ENCODE measurements around the gene PTP4A1.
"Not testable (repeated sequence)": the region's sequence is repeated elsewhere in the genome, so short reads cannot be mapped to it uniquely, and the experiment has no call there.

Gene PTP4A1

DNA sequence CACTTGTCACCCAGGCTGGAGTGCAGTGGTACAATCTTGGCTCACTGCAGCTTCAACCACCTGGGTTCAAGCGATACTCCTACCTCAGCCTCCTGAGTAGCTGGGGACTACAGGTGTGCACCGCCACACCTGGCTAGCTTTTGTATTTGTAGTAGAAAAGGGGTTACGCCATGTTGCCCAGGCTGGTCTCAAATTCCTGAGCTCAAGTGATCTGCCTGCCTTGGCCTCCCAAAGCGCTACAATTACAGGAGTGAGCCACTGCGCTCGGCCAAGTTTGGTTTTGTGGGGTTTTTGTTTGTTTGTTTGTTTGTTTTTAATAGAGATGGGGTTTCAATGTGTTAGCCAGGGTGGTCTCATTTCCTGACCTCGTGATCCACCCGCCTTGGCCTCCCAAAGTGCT, 12.3 kb downstream of the PTP4A1 start:
- DNase-seq, result no peak

DNA sequence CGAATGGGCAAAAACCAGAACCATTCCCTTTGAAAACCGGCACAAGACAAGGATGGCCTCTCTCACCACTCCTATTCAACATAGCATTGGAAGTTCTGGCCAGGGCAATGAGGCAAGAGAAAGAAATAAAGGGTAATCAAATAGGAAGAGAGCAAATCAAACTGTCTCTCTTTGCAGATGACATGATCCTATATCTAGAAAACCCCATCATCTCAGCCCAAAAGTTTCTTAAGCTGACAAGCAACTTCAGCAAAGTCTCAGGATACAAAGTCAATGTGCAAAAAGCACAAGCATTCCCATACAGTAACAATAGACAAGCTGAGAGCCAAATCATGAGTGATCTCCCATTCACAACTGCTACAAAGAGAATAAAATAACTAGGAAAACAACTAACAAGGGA, 13.4 kb downstream of the PTP4A1 start:
- not testable (repeated sequence) for DNase-seq

DNA sequence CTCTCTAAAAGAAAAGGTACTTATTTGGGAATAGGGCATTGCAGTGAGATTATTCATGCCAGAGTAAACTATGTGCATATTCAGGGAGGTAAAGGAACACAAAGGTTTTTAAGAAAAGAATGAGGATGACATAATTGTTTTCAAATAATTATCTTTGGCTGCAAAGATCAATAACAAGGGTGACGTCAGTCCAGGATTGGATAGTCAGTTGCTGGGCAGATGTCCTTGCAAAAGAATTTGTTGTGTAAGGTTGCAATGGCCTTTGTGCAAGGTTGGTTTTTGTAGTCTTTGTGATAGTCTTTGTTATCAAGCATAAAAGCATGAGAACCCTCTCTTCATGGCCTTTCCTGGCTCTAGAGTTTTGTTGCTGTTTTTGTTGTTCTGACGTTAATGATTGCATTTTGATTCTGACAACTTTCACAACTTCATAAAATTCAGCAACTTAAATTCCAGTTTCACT, 17.7 kb downstream of the PTP4A1 start:
- DNase-seq, result no peak

- no peak for DNase-seq
These were observed 20.6 kb downstream of the PTP4A1 start for GRCh38 chr6:63592886-63593285.

DNA sequence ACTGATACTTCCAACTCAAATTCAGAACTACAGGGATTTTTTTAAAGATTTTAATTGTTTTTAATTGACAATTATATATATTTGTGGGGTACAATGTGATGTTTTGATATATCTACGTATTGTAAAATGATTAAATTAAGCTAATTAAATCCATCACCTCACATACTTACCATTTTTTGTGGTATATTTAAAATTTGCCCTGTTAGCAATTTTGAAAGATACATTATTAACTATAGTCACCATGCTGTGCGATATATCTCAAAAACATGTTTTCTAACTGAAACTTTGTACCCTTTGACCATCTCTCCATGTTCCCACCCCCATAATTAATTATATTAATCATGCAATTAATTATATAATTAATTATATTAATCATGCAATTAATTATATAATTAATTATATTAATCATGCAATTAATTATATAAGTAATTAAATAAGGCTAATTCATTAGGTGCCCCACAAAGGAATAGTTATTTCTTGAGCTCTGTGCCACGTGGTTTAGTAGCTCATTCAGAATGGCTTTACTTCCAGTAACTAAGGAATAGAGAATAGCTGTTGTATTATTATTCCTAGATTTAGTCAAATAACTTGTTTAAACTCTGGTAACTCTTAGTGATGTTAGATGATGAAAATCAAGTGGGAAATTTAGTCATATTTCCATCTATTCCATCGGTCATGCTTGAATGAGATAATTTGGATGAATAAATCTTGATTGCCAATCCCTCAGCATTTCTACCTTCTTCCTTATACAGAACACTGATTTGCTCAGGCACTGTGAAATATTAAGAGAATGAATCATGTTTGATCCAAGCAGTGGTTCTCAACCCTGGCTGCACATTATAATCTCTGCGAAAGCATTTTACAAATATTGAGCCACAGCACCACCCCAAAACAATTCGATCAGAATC, 25.1 kb downstream of the PTP4A1 start:
- DNase-seq, result no peak

GRCh38 chr6:63598049-63599036, 26.1 kb downstream of the PTP4A1 start:
- peak; percentile 85 for DNase-seq

GRCh38 chr6:63599243-63599642, 27.0 kb downstream of the PTP4A1 start:
- DNase-seq, result no peak

DNA sequence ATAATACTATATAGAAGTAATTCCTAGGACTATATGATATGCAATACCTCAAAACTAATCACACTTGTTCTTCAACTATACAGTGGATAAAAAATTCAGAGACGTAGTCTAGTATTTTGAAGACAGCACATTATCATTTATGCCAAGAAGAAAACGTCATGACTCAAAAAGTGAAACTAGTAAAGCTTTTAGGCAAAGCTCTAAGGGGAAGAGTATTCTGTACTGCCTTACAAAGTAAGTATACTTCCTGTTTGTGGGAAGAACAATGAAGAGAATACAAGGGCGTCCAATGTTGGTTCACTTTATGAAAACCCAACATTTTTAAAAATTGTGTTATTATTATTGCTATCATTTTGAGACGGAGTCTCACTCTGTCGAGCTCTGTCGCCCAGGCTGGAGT, 27.9 kb downstream of the PTP4A1 start:
- no peak for DNase-seq

GRCh38 chr6:63609231-63609630, 37.0 kb downstream of the PTP4A1 start:
- DNase-seq, result no peak

DNA sequence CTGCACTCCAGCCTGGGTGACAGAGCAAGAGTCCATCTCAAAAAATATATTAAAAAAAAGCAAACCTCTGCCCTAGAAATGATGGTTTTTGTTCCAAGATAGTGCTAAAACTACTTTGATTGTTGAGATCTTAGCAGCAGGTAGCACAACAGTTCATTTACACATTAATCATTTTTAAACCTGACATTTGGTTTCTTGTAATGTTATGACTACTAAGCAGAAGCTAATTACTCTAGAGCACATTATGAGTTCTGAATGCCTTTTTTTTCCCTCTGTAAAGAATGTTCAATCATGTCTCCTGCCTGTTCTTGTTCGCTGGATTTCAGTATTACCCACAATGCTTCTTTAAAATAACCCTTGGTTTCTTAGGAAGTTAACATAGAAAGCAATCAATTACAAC, 38.7 kb downstream of the PTP4A1 start:
- no peak for DNase-seq

GRCh38 chr6:63611560-63611959, 39.3 kb downstream of the PTP4A1 start:
- DNase-seq, result no peak

- no peak for DNase-seq
These were observed 43.3 kb downstream of the PTP4A1 start for GRCh38 chr6:63615590-63615989.
